ENCODE results near the gene ADM2. TPM values are rescaled to one million over a fixed set of nuclear protein-coding genes. Genes with fewer than 3 reads are reported as not detected.

Gene ADM2
- total and polyA plus RNA-seq, 2 of the 13 experiments (the other 11 are each of a cell fraction or from before 2014, with no cell fraction given): 1.2 to 3.0 TPM

DNA sequence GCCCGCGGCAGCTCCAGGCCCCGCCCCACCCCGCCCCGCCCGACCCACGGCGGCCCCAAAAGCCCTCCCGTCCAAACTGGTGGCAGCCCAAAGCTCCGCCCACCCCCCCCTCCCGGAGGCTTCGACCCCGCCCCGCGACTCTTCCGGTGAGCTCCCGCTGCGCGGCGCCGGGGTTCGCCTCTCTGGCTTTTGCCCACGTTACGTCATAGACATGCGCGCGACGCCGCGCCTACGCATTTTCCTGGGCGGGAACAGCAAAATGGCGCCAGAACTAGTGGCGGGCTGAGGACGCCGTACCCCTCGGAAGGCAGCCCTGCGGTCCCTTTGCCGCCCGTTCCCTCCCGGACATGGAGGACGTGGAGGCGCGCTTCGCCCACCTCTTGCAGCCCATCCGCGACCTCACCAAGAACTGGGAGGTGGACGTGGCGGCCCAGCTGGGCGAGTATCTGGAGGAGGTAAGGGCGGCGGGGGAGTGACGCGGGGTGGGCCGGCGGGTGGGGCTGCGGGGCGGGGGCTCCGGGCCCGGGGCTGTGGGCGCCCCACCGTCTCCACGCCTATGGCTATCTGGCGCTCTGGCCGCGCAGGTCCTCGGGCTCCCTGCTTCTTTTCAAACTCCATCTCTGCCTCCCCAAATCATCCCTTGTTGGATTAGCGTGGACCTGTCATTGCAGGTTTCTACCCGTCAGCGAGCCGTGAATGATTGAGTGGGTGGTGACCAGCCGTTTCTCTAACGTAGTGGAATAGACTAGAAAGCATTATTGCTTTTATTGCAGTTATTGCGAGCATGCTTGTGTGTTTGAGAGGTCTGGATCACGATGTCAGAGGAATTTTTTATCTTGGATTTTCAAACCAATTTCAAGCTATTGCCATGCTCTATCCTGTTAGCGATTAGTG lies 26.9 kb downstream of the ADM2 start, which contains the start of gene NCAPH2 (continued):
- TF ChIP-seq, protein P1, sequence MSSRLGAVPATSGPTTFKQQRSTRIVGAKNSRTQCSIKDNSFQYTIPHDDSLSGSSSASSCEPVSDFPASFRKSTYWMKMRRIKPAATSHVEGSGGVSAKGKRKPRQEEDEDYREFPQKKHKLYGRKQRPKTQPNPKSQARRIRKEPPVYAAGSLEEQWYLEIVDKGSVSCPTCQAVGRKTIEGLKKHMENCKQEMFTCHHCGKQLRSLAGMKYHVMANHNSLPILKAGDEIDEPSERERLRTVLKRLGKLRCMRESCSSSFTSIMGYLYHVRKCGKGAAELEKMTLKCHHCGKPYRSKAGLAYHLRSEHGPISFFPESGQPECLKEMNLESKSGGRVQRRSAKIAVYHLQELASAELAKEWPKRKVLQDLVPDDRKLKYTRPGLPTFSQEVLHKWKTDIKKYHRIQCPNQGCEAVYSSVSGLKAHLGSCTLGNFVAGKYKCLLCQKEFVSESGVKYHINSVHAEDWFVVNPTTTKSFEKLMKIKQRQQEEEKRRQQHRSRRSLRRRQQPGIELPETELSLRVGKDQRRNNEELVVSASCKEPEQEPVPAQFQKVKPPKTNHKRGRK (CRISPR knock-in tag; IDR thresholded peaks at IDR 0.05): no peak
- peak; percentile 61; the same call in 1 of the 2 replicates for TF ChIP-seq SIN3A (IDR thresholded peaks at IDR 0.05; ENCODE audit: borderline replicate concordance, low read depth, low read length)
- TF ChIP-seq ZNF253 (CRISPR knock-in tag; IDR thresholded peaks at IDR 0.05; ENCODE audit: borderline replicate concordance): no peak
- no peak for TF ChIP-seq SRSF9 (IDR thresholded peaks at IDR 0.05; ENCODE audit: borderline replicate concordance, insufficient read depth, low read depth, low read length, poor library complexity, severe bottlenecking)
- TF ChIP-seq RAD21 (CRISPR knock-in tag; IDR thresholded peaks at IDR 0.05): no peak
- TF ChIP-seq FOXP1 (IDR thresholded peaks at IDR 0.05): no peak
- no peak for TF ChIP-seq FOXP1 (CRISPR knock-in tag; IDR thresholded peaks at IDR 0.05)
- TF ChIP-seq MEIS2 (CRISPR knock-in tag; IDR thresholded peaks at IDR 0.05): peak; percentile 49; the same call in 1 of the 2 replicates
- no peak for TF ChIP-seq ZNF3 (CRISPR knock-in tag; IDR thresholded peaks at IDR 0.05)
- TF ChIP-seq ZNF660 (CRISPR knock-in tag; IDR thresholded peaks at IDR 0.05; ENCODE audit: borderline replicate concordance, low read depth): no peak
- TF ChIP-seq, protein P2, sequence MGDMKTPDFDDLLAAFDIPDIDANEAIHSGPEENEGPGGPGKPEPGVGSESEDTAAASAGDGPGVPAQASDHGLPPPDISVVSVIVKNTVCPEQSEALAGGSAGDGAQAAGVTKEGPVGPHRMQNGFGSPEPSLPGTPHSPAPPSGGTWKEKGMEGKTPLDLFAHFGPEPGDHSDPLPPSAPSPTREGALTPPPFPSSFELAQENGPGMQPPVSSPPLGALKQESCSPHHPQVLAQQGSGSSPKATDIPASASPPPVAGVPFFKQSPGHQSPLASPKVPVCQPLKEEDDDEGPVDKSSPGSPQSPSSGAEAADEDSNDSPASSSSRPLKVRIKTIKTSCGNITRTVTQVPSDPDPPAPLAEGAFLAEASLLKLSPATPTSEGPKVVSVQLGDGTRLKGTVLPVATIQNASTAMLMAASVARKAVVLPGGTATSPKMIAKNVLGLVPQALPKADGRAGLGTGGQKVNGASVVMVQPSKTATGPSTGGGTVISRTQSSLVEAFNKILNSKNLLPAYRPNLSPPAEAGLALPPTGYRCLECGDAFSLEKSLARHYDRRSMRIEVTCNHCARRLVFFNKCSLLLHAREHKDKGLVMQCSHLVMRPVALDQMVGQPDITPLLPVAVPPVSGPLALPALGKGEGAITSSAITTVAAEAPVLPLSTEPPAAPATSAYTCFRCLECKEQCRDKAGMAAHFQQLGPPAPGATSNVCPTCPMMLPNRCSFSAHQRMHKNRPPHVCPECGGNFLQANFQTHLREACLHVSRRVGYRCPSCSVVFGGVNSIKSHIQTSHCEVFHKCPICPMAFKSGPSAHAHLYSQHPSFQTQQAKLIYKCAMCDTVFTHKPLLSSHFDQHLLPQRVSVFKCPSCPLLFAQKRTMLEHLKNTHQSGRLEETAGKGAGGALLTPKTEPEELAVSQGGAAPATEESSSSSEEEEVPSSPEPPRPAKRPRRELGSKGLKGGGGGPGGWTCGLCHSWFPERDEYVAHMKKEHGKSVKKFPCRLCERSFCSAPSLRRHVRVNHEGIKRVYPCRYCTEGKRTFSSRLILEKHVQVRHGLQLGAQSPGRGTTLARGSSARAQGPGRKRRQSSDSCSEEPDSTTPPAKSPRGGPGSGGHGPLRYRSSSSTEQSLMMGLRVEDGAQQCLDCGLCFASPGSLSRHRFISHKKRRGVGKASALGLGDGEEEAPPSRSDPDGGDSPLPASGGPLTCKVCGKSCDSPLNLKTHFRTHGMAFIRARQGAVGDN (CRISPR knock-in tag; IDR thresholded peaks at IDR 0.05): peak; percentile 57
- TF ChIP-seq ZNF207 (IDR thresholded peaks at IDR 0.05; ENCODE audit: borderline replicate concordance): no peak
- TF ChIP-seq ZNF124 (CRISPR knock-in tag; IDR thresholded peaks at IDR 0.05): no peak
- no peak; the same call in 1 of the 2 replicates for TF ChIP-seq ZNF605 (CRISPR knock-in tag; IDR thresholded peaks at IDR 0.05)
- no peak for TF ChIP-seq ADNP (CRISPR knock-in tag; IDR thresholded peaks at IDR 0.05)
- TF ChIP-seq, protein P3, sequence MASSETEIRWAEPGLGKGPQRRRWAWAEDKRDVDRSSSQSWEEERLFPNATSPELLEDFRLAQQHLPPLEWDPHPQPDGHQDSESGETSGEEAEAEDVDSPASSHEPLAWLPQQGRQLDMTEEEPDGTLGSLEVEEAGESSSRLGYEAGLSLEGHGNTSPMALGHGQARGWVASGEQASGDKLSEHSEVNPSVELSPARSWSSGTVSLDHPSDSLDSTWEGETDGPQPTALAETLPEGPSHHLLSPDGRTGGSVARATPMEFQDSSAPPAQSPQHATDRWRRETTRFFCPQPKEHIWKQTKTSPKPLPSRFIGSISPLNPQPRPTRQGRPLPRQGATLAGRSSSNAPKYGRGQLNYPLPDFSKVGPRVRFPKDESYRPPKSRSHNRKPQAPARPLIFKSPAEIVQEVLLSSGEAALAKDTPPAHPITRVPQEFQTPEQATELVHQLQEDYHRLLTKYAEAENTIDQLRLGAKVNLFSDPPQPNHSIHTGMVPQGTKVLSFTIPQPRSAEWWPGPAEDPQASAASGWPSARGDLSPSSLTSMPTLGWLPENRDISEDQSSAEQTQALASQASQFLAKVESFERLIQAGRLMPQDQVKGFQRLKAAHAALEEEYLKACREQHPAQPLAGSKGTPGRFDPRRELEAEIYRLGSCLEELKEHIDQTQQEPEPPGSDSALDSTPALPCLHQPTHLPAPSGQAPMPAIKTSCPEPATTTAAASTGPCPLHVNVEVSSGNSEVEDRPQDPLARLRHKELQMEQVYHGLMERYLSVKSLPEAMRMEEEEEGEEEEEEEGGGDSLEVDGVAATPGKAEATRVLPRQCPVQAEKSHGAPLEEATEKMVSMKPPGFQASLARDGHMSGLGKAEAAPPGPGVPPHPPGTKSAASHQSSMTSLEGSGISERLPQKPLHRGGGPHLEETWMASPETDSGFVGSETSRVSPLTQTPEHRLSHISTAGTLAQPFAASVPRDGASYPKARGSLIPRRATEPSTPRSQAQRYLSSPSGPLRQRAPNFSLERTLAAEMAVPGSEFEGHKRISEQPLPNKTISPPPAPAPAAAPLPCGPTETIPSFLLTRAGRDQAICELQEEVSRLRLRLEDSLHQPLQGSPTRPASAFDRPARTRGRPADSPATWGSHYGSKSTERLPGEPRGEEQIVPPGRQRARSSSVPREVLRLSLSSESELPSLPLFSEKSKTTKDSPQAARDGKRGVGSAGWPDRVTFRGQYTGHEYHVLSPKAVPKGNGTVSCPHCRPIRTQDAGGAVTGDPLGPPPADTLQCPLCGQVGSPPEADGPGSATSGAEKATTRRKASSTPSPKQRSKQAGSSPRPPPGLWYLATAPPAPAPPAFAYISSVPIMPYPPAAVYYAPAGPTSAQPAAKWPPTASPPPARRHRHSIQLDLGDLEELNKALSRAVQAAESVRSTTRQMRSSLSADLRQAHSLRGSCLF (CRISPR knock-in tag; IDR thresholded peaks at IDR 0.05; ENCODE audit: borderline replicate concordance): no peak
- TF ChIP-seq, protein P4, sequence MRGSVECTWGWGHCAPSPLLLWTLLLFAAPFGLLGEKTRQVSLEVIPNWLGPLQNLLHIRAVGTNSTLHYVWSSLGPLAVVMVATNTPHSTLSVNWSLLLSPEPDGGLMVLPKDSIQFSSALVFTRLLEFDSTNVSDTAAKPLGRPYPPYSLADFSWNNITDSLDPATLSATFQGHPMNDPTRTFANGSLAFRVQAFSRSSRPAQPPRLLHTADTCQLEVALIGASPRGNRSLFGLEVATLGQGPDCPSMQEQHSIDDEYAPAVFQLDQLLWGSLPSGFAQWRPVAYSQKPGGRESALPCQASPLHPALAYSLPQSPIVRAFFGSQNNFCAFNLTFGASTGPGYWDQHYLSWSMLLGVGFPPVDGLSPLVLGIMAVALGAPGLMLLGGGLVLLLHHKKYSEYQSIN (CRISPR knock-in tag; IDR thresholded peaks at IDR 0.05; ENCODE audit: borderline replicate concordance): no peak

Measured in HepG2 (cell line).